Activated CD8-positive, alpha-beta T cell treated with anti-CD3 and anti-CD28 coated beads, Interleukin-2, amount 10 ng/mL, durations not matched to agents 7 days and 5 days (primary cell): ENCODE results near the gene UNC80. TPM values are rescaled to one million over a fixed set of nuclear protein-coding genes. Genes with fewer than 3 reads are reported as not detected.

Experiments
- total RNA-seq, 2 experiments: library from RNA; stranded (reverse); gene quantifications; one replicate each; pipeline ENCODE4 v1.2.3, GENCODE V29; 2021

Gene UNC80
- total RNA-seq, 2 experiments from 2014 or later, result not detected

Other genes starting within 250 kb of the UNC80 start
- gene RPE, start 230.8 kb downstream of the UNC80 start, total RNA-seq, result 10 to 100 TPM; 48.2 to 49.9 TPM